GM19193 (cell line): ENCODE measurements around the gene IGHMBP2.

ENCODE experiments used
- POLR2A ChIP-seq: IDR thresholded peaks from 4 replicates; pipeline ENCODE4 v1.6.1; 2011; ENCODE audit not compliant: insufficient read depth, insufficient read length; ENCODE audit errors: extremely low read depth

The IGHMBP2 gene

GRCh38 chr11:68974421-68975194 lies 70.9 kb downstream of the IGHMBP2 start:
- no peak for TF ChIP-seq POLR2A

DNA sequence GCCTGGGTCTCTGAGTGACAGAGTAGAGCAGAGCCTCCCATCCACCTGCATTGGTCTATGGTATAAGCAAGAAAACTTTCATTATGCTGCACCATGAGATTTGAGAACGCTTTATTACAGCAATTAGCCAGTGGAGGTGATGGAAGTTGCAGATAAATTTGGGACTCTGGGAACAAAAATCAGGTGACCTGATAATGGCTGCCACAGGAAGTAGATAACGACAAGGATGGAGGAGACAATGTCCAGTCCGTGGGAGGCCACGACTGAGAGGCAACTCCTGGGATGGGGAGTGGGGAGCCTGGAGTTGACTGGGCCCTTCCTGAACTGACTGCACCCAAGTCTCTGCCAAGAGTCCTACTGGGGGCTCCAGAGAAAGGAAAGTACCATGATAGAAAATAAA lies 72.4 kb downstream of the IGHMBP2 start:
- no peak for TF ChIP-seq POLR2A

DNA sequence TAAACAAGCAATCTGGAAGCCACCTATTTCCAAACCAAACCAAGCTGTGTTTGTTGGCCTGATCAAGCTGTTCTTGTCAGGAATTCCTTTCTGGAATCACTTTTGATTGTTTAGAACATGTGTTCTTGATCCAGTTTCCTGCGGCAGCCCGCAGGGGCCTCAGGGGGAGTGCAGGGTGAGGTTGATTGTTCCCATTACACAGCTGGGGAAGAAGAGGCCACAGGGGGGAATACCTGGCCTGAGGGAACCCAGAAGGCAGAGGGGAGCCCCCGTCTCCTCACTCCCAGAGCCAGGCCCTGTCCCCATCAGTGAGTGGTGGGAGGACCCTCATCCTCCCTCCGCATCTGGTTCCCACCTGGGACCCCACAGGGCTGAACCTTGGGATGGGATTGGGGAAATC lies 72.9 kb downstream of the IGHMBP2 start:
- no peak for TF ChIP-seq POLR2A

DNA sequence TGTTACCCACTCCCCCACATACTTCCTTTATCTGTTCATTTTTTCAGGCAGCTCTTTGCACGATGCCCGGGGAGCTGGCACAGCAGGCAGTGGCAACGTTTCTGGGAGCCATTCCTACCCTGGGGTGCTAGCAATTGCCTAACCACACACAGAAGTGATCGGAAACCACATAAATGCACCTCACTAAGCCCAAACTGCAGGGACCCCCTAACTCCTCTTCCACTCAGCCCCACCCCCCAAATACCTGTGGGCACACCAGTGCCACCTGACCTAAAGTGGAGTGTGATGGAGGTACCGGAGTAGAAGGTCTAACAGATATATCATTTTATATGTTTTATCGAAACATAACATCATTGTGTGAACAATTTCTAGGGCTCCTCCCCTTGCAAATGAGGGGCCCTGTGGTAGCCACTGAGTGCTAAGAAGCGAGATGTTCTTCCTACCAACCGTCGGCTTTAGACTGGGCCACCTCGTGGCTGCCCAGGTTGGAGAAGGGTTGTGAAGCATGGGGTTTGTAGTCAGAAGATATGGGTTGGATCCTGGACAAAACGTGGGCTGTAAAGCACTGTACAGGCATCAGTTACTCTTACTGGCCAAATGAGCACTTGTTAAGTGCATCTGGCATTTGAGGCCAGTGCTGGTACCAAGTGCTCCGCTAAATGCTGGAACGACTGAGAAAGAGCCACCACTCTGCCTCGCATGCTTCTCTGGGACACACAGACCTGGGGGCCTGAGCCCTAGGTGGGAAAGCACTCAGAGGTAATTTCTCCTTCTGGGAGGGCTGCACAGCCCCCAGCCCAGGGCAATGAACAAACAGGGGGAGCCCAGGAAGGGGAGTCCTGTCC lies 74.3 kb downstream of the IGHMBP2 start:
- TF ChIP-seq POLR2A, result no peak

- TF ChIP-seq POLR2A, result no peak
Measured at GRCh38 chr11:68978626-68978930, 74.9 kb downstream of the IGHMBP2 start.

GRCh38 chr11:68978931-68979594 lies 75.4 kb downstream of the IGHMBP2 start:
- TF ChIP-seq POLR2A, result no peak

DNA sequence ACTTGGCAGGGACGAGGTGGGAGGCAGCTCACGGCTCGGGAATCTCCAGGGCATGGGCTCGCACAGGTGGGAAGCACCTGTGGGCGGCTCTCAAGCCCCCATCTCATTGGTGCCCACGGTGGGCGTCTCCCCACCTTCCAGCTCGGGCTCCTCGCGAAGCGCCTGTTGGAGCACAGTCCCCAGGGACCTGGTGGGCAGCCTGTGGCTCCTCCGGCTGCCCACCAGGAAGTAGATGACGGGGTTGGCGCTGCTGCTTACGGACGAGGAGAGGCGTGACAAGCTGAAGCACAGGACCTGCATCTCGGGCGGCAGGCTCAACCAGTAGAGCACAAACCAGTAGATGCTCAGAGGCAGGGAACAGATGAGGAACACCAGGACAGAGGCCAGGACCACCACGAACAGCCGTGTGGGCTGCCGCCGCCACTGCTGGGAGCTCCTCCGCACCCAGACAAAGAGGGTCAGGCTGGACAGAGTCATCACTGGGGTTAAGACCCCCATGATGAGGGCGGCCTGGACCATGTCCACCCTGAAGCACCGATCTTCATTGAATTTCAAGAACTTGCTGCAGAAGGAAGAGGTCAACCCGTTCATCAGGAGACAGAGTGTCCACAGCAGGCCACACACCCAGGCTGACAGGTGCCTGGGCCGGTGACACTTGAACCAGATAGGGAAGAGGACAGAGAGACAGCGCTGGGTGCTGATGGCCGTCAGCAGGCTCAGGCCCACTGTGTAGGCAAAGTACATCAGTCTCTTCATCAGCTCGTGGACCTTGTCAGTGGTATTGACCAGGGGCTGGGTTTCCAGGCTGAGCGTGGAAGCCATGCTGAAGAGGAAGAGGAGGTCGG lies 76.5 kb downstream of the IGHMBP2 start:
- no peak for TF ChIP-seq POLR2A

DNA sequence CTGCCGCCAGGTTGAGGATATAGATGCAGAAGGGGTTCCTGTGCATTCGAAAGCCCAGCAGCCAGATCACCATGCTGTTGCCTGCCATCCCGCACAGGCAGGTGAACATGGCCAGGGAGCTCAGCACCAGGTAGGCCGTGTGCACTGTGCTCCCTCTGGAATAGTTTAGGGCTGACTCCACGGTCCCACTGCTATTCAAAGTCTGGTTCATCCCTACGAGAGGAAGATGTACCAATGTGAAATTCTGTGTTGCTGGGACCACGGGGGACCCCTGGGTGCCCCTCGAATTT lies 77.0 kb downstream of the IGHMBP2 start, which contains the start of gene MRGPRD:
MRGPRD (minus strand) TSS at position 211 of the 290 bp plus-strand sequence; CDS start at position 211, 0 bp downstream.
- TF ChIP-seq POLR2A, result no peak

DNA sequence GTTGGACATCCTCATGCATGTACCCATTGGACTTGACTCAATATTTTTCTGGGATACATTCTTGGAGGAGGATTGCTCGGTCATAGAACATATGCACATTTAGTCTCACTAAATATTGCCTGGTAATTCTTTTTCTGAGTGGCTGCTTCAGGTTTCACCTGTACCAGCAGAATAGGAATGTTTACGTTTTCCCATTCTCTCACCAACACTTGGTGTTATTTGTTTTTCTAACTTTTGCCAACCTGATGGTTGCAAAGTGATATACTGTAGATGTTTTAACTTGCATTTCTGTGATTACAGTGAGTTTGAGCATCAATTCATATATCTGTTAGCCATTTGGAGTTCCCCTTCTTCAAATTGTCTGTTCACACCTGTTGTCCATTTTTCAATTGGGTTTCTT lies 78.4 kb downstream of the IGHMBP2 start:
- no peak for TF ChIP-seq POLR2A

GRCh38 chr11:68983801-68984200 lies 80.1 kb downstream of the IGHMBP2 start:
- no peak for TF ChIP-seq POLR2A

DNA sequence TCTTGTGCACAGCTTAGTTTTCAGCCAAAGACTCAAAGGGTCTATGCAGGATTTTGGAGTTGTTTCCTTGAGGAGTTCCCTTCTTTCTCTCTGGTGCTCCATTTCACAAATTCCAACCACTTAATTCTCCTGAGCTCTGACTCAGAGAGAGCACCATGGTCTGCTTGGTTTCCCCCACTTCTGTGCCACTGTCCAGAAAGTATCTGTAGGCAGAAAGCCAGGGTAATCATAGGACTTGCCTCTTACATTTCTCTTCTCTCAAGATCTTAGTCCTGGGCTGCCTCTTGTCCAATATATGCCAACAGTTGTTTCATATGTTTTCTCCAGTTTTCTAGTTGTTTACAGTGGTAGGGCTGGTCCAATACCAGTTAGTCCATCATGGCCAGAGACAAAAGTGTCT lies 83.5 kb downstream of the IGHMBP2 start:
- no peak for TF ChIP-seq POLR2A

GRCh38 chr11:68988491-68988890 lies 84.8 kb downstream of the IGHMBP2 start:
- TF ChIP-seq POLR2A, result no peak
